T-helper 1 cell treated with Interleukin-12 subunit alpha and Interleukin-12 subunit beta and Interleukin-4 antibody, amounts not matched to agents 30 ng/mL and 1 ng/mL, for 36 hours (primary cell): ENCODE results near the gene GAST. TPM values are rescaled to one million over a fixed set of nuclear protein-coding genes. Genes with fewer than 3 reads are reported as not detected.

ENCODE experiments used
- intact Hi-C: fragments of 100-400 bp; cut with micrococcal nuclease; formaldehyde crosslinking; loops from one replicate; pipeline ENCODE4 v1.15.1; 2024
- total RNA-seq: library from RNA; stranded (reverse); gene quantifications from 2 replicates; pipeline ENCODE4 v1.2.3, GENCODE V29; 2022

GAST gene
- not detected in 2 replicates for total RNA-seq

GRCh38 chr17:41711669-41712400, at the start of gene GAST:
Gene GAST, plus strand, starts transcription at chr17:41712331. Its CDS starts 3,106 bp downstream, at chr17:41715437.
- intact Hi-C loops: no loop called here

GRCh38 chr17:41663451-41664171, 48.5 kb upstream of the GAST start:
- intact Hi-C loops: no loop called here

- intact Hi-C loops: no loop called here
Observed at GRCh38 chr17:41664172-41664457, 48.0 kb upstream of the GAST start.

DNA sequence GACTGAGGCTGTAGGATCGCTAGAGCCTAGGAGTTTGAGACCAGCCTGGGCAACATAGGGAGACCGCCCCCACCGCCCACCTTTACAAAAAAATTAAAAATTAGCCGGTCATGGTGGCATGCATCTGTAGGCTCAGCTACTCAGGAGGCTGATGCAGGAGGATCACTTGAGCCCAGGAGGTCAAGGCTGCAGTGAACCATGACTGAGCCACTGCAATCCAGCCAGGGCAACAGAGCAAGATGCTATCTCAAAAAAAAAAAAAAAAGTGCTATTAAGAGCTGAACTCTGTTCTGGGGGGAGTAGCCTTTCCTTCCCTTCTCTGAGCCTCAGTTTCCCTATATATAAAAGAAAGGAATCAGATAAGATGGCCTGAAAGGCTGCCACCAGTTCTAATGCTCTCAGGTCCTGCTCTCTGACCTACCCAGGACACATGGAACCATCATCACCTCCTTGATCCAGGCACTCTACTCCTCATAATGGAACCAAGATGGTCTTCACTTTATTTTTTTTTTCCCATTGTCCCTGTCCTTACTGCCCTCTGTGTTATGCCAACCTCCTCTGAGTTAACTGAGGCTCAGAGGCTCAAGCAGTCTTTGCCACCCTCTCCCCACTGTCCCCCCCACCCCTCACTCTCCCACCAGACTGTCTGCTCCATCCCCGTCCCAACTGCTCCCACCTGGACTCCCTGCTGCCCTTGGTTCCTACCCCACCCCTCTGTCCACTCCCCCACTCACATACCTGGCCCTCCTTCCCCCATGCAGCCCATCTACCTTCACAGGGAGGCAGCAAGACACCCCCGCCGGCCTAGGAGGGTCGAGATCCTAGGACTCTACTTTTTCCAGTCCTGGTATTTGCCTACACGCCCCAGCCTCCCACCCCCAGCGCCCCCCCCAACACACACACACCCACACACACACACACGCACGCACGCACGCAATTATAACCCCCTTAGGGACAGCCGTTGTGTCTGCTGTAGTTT, 47.3 kb upstream of the GAST start:
- intact Hi-C loops: loop anchor here (5.0 kb wide), 4 partner anchors 168 to 1308 kb away; no protein-coding TSS in a partner anchor

- intact Hi-C loops: loop anchor here (1.0 to 5.0 kb wide), 10 partner anchors 17 to 1308 kb away; partner anchors contain the start of gene EIF1
Observed at GRCh38 chr17:41665566-41666236, 46.4 kb upstream of the GAST start.

GRCh38 chr17:41666237-41666641, 45.9 kb upstream of the GAST start:
- intact Hi-C loops: loop anchor here (1.0 to 5.0 kb wide), 10 partner anchors 18 to 1309 kb away; partner anchors contain the start of gene EIF1

GRCh38 chr17:41666708-41667279, 45.3 kb upstream of the GAST start:
- intact Hi-C loops: loop anchor here (1.0 to 5.0 kb wide), 13 partner anchors 13 to 1309 kb away; partner anchors contain the start of genes EIF1 and SMARCE1

DNA sequence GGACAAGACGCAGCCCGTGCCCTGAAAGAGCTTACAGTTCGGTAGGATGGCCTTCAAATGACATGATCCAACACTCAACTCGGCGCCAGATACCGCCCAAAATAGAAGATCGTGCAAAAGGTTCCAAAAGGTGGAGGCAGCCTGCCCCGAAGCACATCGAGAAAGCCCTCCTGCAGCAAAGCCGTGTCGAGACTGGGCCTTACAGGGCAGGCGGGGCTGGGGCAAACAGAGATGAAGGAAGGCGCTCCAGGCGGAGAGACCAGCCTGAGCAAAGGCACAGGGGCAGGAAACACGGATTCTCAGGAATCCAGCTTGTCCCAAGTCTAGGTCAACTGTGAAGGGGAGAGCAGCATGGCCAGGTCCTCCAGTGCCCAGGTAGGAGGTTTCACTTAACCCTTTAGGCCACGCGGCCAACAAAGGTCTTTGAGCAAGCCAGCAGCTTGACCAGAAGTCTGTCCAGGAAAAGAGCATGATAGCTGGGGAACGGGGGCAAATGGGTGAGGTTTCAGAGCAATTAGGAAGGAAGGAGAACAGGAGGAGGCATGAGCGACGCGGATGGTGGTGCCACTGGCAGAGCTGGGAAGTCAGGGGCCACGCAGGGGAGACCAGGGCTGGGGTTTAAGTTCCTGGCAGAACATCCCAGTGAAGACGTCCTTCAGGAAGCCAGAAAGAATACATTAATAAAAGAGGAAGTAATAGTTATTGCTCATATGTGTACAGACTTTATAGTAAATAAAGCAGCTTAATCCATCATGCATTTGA, 44.7 kb upstream of the GAST start:
- intact Hi-C loops: loop anchor here (1.0 to 5.0 kb wide), 8 partner anchors 12 to 1310 kb away; partner anchors contain the start of gene SMARCE1

- intact Hi-C loops: no loop called here
Observed at GRCh38 chr17:41672153-41672552, 40.0 kb upstream of the GAST start.

DNA sequence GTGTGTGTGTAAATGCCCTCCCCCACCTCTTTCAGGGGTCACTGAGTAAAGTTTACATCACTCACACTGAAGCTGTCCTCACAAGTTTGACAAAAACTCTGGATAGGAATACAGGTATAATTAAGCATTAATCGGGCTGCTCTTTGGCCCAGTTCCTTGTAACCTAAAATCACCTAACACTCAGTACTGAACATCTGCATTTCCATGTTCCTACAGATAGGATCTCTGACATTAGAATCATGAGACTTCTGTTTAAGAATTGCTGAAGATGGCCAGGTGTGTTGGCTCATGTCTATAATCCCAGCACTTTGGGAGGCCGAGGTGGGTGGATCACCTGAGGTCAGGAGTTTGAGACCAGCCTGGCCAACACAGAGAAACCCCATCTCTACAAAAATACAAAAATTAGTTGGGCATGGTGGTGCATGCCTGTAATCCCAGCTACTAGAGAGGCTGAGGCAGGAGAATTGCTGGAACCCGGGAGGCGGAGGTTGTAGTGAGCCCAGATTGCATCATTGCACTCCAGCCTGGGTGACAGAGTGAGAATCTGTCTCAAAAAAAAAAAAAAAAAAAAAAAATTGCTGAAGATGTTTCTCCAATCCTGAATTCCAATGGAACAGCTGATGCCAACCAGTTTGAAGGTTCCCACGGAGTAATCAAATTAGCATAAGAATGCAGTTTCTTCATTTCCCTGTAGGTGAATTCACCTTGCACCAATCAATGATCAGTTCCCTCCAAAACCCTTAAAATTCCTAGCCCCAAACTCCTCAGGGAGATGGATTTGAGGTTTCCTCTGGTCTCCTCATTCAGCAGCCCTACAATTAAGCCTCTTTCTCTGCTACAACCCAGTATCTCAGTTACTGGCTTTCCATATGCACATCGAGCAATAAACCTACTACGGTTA, 36.7 kb upstream of the GAST start:
- intact Hi-C loops: loop anchor here (5.0 kb wide), 1 partner anchor 1578 kb away; no protein-coding TSS in a partner anchor

GRCh38 chr17:41676058-41676419, 36.1 kb upstream of the GAST start:
- intact Hi-C loops: loop anchor here (5.0 kb wide), 1 partner anchor 1579 kb away; no protein-coding TSS in a partner anchor

GRCh38 chr17:41678411-41678906, 33.7 kb upstream of the GAST start:
- intact Hi-C loops: loop anchor here (2.0 to 5.0 kb wide), 2 partner anchors 434 to 1581 kb away; partner anchors contain the start of gene DHX58

- intact Hi-C loops: loop anchor here (1.0 to 5.0 kb wide), 4 partner anchors 9 to 1582 kb away; partner anchors contain the start of genes DHX58 and EIF1
Observed at GRCh38 chr17:41678907-41679739, 33.0 kb upstream of the GAST start.

DNA sequence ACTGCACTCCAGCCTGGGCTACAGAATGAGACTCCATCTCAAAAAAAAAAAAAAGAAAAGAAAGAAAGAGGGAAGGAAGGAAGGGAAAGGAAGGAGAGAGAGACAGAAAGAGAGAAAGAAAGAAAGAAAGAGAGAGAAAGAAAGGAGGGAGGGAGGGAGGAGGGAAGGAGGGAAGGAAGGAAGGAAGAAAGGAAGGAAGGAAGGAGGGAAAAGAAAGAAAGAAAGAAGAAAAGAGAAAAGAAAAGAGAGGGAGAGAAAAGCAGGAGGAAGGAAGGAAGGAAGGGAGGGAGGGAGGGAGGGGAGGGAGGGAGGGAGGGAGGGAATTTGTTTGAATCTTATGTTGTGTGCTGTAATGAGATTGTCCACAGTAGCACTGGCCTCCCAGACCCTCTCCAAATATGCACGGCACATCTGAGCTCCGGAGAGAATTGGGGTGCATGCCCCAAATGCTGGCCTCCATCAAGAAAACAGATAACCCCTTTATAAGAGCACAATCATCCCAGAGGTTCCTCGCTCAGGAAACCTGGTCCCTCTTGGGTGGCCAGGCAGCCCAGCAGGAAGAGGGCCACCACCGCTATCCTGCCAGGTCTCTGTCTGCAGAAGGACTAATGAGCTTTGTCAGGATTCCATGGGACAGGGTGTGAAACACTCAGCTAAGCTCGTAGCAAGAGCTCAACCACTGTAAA, 32.2 kb upstream of the GAST start:
- intact Hi-C loops: loop anchor here (1.0 to 5.0 kb wide), 4 partner anchors 8 to 1583 kb away; partner anchors contain the start of genes DHX58 and EIF1

DNA sequence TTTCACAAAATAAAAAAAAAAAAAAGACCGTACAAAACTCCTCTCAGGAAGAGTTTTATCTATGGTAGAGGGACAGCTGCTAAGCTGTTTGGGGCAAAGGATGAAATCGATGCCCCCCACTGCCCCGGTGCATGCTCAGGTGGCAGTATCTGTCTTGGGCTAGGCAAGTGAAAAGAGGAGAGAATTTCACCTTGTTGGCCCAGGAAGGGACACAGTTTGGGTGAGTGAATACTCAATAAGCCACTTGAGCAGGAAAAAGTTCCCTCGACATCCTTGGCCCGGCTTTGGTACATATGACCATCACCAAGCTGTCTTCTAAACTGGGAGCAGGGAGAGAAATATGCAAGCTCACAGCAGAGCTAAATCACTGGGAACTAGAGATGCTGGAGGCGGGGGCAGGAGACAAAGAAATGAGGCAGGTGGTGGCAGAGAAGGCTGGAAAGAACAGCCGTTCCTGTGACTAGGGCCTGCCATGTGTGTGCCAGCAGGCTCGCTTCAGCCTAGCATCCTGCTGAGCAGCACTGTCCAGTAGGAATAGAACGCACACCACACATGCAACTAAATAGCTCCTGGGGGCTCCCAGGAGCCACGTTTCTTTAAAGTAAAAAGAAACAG, 31.6 kb upstream of the GAST start:
- intact Hi-C loops: no loop called here

DNA sequence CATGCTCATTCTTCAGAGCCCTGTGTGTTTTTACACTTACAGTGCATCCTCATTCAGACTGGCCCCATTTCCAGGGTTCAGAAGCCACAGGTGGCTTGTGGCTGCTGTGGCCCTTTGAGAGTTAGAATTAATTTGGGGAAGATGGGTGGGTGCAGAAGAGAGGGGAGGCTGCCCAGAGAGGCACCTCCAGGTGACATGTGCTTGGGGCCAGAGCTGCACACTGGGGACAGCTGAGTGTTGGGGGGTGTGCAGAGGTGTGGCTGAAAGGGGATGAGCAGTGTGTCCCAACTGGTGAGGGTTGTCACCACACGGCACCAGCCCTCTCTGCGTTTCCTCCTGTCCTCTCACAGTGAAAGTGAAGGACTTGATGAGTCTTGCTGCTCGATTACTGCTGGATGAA, 30.4 kb upstream of the GAST start:
- intact Hi-C loops: no loop called here
